H1 (cell line): Measurements from ENCODE around the gene MGARP. TPM values are rescaled to one million over a fixed set of nuclear protein-coding genes. Genes with fewer than 3 reads are reported as not detected.

Experiments used
- ASH2L ChIP-seq: fragments of 200-600, 300-600 bp; sonication (generic); IDR thresholded peaks from one replicate; pipeline ENCODE4 v1.7.1; 2017; ENCODE audit warnings: low read length
- BCL11A ChIP-seq, 2 experiments: IDR thresholded peaks; one replicate each; pipeline ENCODE4 v1.6.1; 2011; ENCODE audit warnings: low read depth in 2 of 2, low read length in 2 of 2, mild to moderate bottlenecking in 2 of 2
- CEBPB ChIP-seq: IDR thresholded peaks from 2 replicates; pipeline ENCODE4 v1.6.1; 2012; ENCODE audit warnings: low read depth, low read length
- CTBP2 ChIP-seq: IDR thresholded peaks from 2 replicates; pipeline ENCODE4 v1.7.0; 2011; ENCODE audit warnings: borderline replicate concordance, mild to moderate bottlenecking, moderate library complexity, mixed read lengths, low read length; ENCODE audit not compliant: insufficient read depth, insufficient read length
- MAFK ChIP-seq: IDR thresholded peaks from 2 replicates; pipeline ENCODE4 v1.6.1; 2012; ENCODE audit warnings: low read depth, mild to moderate bottlenecking, improper control_type of control experiment, low read length
- POLR2A ChIP-seq, 2 experiments: IDR thresholded peaks; 1 replicate in 1 of 2; 2 replicates in 1 of 2; pipeline ENCODE4 v1.6.1; 2011; ENCODE audit warnings: low read depth in 2 of 2, low read length in 2 of 2, mild to moderate bottlenecking in 2 of 2; ENCODE audit errors: control extremely low read depth in 1 of 2
- POLR2AphosphoS5 ChIP-seq: IDR thresholded peaks from 2 replicates; pipeline ENCODE4 v1.6.1; 2011; ENCODE audit warnings: low read depth, low read length
- SIN3A ChIP-seq, 2 experiments: IDR thresholded peaks in 1 of 2; conservative IDR thresholded peaks in 1 of 2; 2 replicates each; pipeline ENCODE4 v1.6.1; 2011 to 2012; ENCODE audit warnings: low read length in 2 of 2, improper control_type of control experiment in 1 of 2, low read depth in 1 of 2, mild to moderate bottlenecking in 1 of 2
- TAF1 ChIP-seq: IDR thresholded peaks from 2 replicates; pipeline ENCODE4 v1.6.1; 2011; ENCODE audit warnings: mild to moderate bottlenecking, low read depth, low read length
- polyA plus RNA-seq, 7 experiments: library from polyadenylated mRNA; depleted of rRNA in 3 of 7; stranded (reverse) in 5 of 7; unstranded in 2 of 7; fragments of >200 nt in 5 of 7; fragments of 200-250 nt in 2 of 7; gene quantifications; 1 replicate in 5 of 7; 2 replicates in 1 of 7; 4 replicates in 1 of 7; pipeline versions ENCODE4 v1.2.1 to v1.2.3, GENCODE V29; 2011 to 2013; ENCODE audit warnings: missing spikeins in 2 of 7, mixed read lengths in 2 of 7
- total RNA-seq: library from RNA; stranded (reverse); fragmentation: NEBNext Ultra II Directional; extraction: Animal tissue kit (Norgen Biotek cat#: 25700); gene quantifications from 2 replicates; pipeline ENCODE4 v1.2.1, GENCODE V29; 2021

MGARP gene
- total and polyA plus RNA-seq, 2 of the 8 experiments (the other 6 are each of a cell fraction or from before 2014, with no cell fraction given): 2.8 to 4.5 TPM

- peak; percentile 47; the same call in 1 of the 2 replicates for TF ChIP-seq TAF1
- TF ChIP-seq CTBP2: no peak
- TF ChIP-seq ASH2L: no peak
- peak; percentile 43; the same call in 1 of the 2 replicates for TF ChIP-seq POLR2AphosphoS5
- peak; percentile 37 to 63; a peak in 2 of 4 replicates for TF ChIP-seq SIN3A (conservative IDR thresholded peaks at IDR 0.05 in 1 of 2, IDR thresholded peaks at IDR 0.05 in 1 of 2; ENCODE audit: low read depth in 1 of 2, low read length in 2 of 2)
- no peak for TF ChIP-seq MAFK
- peak; percentile 19 to 81 for TF ChIP-seq POLR2A (IDR thresholded peaks at IDR 0.05; ENCODE audit: control extremely low read depth in 1 of 2, low read depth in 2 of 2, low read length in 2 of 2)
- no peak for TF ChIP-seq CEBPB
- no peak for TF ChIP-seq BCL11A (IDR thresholded peaks at IDR 0.05; ENCODE audit: low read depth in 2 of 2, low read length in 2 of 2)
These were observed 22.0 kb upstream of the MGARP start, which contains the start of gene NDUFC1 (continued) for GRCh38 chr4:139301821-139302611.
